NT2/D1 (cell line): Measurements from ENCODE around the gene RAE1.

Experiments used
- DNase-seq: peaks from one replicate; pipeline ENCODE4 v3.0.0-alpha.2; 2011; ENCODE audit warnings: low read depth, low spot score
- H3K27me3 ChIP-seq: 2 replicates; pipeline ENCODE4 v1.6.0; 2011; ENCODE audit warnings: mild to moderate bottlenecking; ENCODE audit not compliant: insufficient read length, insufficient read depth
- H3K36me3 ChIP-seq: 2 replicates; pipeline ENCODE4 v1.6.1; 2011; ENCODE audit warnings: mild to moderate bottlenecking, low read length, mixed read lengths; ENCODE audit not compliant: insufficient read depth, insufficient read length
- H3K4me1 ChIP-seq: 2 replicates; pipeline ENCODE4 v1.5.1; 2011; ENCODE audit not compliant: insufficient read depth, insufficient read length
- H3K4me3 ChIP-seq: 2 replicates; pipeline ENCODE4 v1.5.1; 2011; ENCODE audit warnings: low read depth; ENCODE audit not compliant: insufficient read length
- H3K9ac ChIP-seq: 2 replicates; pipeline ENCODE4 v1.6.0; 2011; ENCODE audit warnings: low read depth; ENCODE audit not compliant: insufficient read length
- H3K9me3 ChIP-seq: 2 replicates; pipeline ENCODE4 v1.5.1; 2011; ENCODE audit warnings: mild to moderate bottlenecking, low read length; ENCODE audit not compliant: insufficient read depth
- SUZ12 ChIP-seq: IDR thresholded peaks from 2 replicates; pipeline ENCODE4 v1.6.1; 2011; ENCODE audit not compliant: insufficient read length, insufficient read depth; ENCODE audit errors: extremely low read depth
- YY1 ChIP-seq: IDR thresholded peaks from 2 replicates; pipeline ENCODE4 v1.6.1; 2011; ENCODE audit not compliant: insufficient read length, insufficient read depth
- ZNF274 ChIP-seq: IDR thresholded peaks from 2 replicates; pipeline ENCODE4 v1.6.1; 2011; ENCODE audit warnings: mild to moderate bottlenecking, low read depth, low read length

RAE1 gene

DNA sequence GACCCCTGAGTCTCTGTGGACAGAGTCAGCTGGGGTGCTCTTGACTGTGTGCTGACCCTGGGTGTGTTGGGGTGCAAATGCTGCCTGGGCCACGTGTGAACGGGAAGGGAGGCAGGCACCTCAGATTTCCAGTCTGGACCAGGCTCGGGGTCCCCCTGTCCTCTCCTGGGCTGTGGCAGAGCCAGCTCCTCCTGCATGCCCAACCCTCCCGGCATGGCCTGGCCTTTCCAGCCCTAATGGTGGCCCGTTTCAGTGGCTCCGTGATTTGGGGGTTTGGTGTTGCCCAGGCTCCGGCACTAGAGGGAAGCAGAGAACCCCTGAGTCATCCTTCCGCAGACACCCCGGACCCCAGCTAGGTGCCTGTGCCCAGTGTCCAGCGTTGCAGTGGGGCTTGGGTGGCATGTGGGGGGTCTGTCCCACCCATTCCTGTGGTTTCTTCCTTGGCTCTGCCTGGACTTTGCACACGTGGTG lies 49.2 kb downstream of the RAE1 start:
- H3K9me3 ChIP-seq, result no peaks in the 10 kb centered on the region
- no peaks in the 10 kb centered on the region for H3K27me3 ChIP-seq
- no peak overlapping the region for H3K4me3 ChIP-seq
- TF ChIP-seq SUZ12, result no peak
- no peak for TF ChIP-seq ZNF274
- no peak for TF ChIP-seq YY1
- DNase-seq, result no peak
- H3K9ac ChIP-seq, result no peak overlapping the region
- peaks cover 26% of the 10 kb centered on the region for H3K4me1 ChIP-seq
- H3K36me3 ChIP-seq, result peaks cover 94% of the 10 kb centered on the region

DNA sequence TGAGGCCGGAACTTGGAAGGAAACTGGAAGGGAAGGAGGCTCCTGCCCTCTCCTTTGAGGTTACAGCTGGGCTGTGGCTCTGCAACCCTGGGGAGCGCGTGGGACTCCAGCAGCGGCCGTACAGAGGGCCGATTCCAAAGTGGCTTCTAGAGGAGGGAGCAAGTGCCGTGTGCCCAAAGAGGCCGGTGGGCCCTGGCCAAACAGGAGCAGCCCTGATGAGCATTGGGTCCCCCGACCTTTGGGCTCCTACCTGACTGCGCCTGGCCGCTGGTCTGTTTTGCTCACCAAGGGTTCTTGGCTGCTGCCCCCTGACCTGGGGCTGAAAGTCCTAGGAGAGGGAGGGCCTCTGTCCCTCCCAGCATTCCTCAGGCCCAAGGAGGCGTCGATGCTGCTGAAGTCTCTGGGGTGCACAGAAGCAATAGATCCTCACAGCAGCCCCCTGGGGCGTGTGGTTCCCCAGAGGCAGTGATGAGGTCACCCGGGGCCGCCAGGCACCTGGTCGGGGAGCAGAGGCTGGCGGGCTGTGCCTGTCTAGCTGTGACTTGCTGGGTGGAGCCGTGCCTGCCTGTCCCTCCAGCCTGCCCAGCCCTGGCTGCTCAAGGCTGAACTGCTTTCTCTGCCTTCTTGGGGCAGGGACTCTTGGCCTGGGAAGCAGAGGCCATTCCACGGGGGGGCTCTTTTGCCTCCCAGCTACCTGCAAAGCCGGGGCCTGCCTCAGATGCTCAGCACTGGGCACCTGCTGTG lies 49.9 kb downstream of the RAE1 start:
- Histone ChIP-seq H3K9me3 (no peaks in the 10 kb centered on the region), H3K27me3 (no peaks in the 10 kb centered on the region), H3K36me3 (peaks cover 97% of the 10 kb centered on the region), H3K4me3 (no peak overlapping the region), H3K4me1 (peaks cover 26% of the 10 kb centered on the region), H3K9ac (peak overlapping the region; percentile 17)
- TF ChIP-seq SUZ12, result no peak
- no peak for TF ChIP-seq ZNF274
- TF ChIP-seq YY1, result no peak
- DNase-seq, result no peak

DNA sequence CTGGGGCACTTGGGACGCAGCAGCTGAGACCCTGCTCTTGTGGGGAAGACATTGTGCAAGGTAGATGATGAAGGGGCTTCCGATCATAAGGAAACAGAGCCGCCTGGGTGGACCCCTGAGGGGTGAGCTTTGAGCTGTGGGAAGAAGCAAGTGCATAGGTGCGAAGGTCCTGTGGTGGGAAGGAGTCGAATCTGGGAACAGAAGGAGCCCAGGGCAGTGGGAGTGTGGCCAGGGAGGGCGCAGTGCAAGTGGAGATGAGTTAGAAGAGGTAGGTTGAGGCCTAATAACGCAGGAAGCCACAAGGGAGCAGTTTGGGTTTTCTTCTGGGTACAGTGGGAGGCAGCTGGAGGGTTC lies 50.5 kb downstream of the RAE1 start:
- no peaks in the 10 kb centered on the region for H3K27me3 ChIP-seq
- H3K9me3 ChIP-seq, result no peaks in the 10 kb centered on the region
- H3K36me3 ChIP-seq, result peaks cover 97% of the 10 kb centered on the region
- TF ChIP-seq SUZ12, result no peak
- no peak for TF ChIP-seq ZNF274
- no peak for TF ChIP-seq YY1
- DNase-seq, result no peak
- no peak overlapping the region for H3K9ac ChIP-seq
- H3K4me3 ChIP-seq, result no peak overlapping the region
- peaks cover 21% of the 10 kb centered on the region for H3K4me1 ChIP-seq

DNA sequence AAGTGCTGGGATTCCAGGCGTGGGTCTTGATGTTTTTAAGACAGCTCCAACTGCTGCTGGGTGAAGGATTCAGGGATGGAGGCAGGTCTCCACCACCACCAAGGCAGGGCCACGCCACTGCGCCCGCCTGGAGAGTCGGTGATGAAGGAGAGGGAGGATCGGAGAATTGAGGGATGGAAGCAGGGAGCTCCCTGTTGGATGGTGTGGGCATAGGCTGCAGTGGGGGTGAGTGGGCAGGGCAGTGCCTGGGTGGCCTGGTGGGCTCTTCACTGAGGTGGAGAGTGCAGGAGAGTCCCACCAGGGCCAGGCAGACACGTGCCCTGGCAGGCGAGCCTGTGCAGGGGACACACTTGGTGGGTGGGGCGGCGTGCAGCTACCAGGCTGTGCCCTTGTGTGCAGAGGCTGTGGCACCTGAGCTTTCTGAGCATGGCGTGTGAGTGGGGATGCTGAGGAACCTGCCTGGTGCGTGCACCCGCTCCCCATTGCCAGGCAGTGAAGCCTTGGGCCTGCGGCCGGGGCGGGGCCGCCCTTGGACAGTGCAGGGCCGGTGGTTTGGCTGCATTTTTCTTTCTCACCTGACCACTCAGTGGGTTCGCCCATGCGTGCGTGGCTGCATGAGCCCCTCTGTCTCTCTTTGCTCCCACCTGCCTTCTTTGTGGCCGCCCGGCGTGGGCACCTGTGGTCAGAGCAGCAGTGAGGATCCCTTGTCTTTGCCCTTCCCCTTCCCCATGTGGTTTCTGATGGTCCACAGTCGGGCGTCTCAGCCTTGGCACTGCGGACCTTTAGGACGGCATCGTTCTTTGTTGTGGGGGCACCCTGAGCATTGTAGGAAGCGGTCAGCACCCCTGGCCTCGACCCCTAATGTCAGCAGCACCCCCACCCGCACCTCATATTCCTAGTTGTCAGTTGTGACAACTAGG lies 51.4 kb downstream of the RAE1 start:
- TF ChIP-seq ZNF274, result no peak
- no peak for TF ChIP-seq SUZ12
- TF ChIP-seq YY1, result no peak
- DNase-seq, result no peak
- H3K9me3 ChIP-seq, result no peaks in the 10 kb centered on the region
- H3K9ac ChIP-seq, result no peak overlapping the region
- no peak overlapping the region for H3K4me3 ChIP-seq
- H3K4me1 ChIP-seq, result peaks cover 19% of the 10 kb centered on the region
- H3K27me3 ChIP-seq, result no peaks in the 10 kb centered on the region
- peaks cover 95% of the 10 kb centered on the region for H3K36me3 ChIP-seq

DNA sequence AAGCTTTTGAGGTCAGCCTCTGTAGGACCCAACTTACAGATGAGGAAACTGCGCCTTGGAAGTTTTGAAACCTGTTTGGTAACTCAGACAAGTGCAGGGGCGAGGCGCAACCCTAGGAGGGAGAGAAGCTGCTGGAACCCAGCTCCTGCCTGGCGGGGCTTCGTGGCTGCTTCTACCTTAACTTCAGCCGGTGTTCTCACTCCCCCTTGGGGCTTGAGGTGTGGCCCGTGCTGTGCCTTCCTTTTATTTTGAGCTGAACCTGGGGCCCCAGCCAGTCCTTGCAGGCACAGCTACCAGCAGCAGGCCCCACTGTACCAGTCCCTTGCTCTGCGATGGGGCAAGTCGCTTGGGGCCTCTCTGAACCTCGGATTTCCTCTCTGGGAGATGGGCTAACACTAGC lies 52.2 kb downstream of the RAE1 start:
- no peaks in the 10 kb centered on the region for H3K27me3 ChIP-seq
- TF ChIP-seq ZNF274 (no peak), YY1 (no peak), SUZ12 (no peak)
- DNase-seq, result no peak
- no peak overlapping the region for H3K4me3 ChIP-seq
- peaks cover 95% of the 10 kb centered on the region for H3K36me3 ChIP-seq
- no peak overlapping the region for H3K9ac ChIP-seq
- peaks cover 25% of the 10 kb centered on the region for H3K4me1 ChIP-seq
- no peaks in the 10 kb centered on the region for H3K9me3 ChIP-seq

DNA sequence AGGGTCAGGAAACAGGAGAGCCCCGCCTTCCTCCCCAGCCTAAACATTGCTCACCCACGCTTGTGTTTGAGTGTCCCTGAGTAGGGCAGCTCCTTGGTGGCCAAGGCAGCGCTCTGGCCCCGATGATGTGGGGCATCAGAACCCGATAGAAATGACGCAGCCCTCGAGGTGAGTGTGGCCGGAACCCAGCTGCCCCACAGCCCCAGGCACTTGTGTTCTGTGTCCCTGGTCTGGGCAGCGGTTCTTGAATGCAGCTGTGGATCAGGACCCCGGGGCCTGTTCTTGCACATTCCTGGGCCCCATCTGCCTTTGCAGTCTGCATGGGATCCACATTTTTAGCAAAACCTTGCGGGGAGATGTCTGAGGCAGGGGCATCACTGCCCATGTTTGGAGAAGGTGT lies 53.0 kb downstream of the RAE1 start:
- no peaks in the 10 kb centered on the region for H3K9me3 ChIP-seq
- TF ChIP-seq ZNF274, result no peak
- TF ChIP-seq SUZ12, result no peak
- no peak for TF ChIP-seq YY1
- no peak overlapping the region for H3K4me3 ChIP-seq
- H3K36me3 ChIP-seq, result peaks cover 95% of the 10 kb centered on the region
- H3K27me3 ChIP-seq, result no peaks in the 10 kb centered on the region
- peaks cover 30% of the 10 kb centered on the region for H3K4me1 ChIP-seq
- no peak for DNase-seq
- no peak overlapping the region for H3K9ac ChIP-seq
